HCT116 (cell line): ENCODE data around the gene OR4K14. TPM values are rescaled to one million over a fixed set of nuclear protein-coding genes. Genes with fewer than 3 reads are reported as not detected.

ENCODE experiments used
- ATAC-seq: fragments of 200-7000 bp; cut with Tn5 transposase; 2 replicates; pipeline ENCODE4 v1.9.1; 2020; ENCODE audit warnings: mild to moderate bottlenecking, moderate library complexity
- BruUV-seq: library from RNA; stranded (reverse); fragments of 400-500 nt; replicated peaks from 2 replicates; lab custom pipeline; 2021; lab: Mats Ljungman, UMichigan
- CTCF ChIA-PET: fragments of 300-600 bp; sonication (Branson Sonifier 250); formaldehyde crosslinking; loops from one replicate; lab custom pipeline; 2021; ENCODE audit warnings: antibody characterized with exemption; lab: Charles Lee
- POLR2A ChIA-PET: fragments of 300-600, 350-600 bp; sonication (Branson Sonifier 250); formaldehyde crosslinking; loops from one replicate; lab custom pipeline; 2021; ENCODE audit warnings: antibody characterized with exemption; lab: Charles Lee
- RAD21 ChIA-PET, 2 experiments: fragments of 300-600 bp; sonication (Branson Sonifier 250); formaldehyde crosslinking; loops; one replicate each; lab custom pipeline; 2023; ENCODE audit warnings: low total read pairs in 2 of 2; ENCODE audit not compliant: uncharacterized antibody in 2 of 2, unreplicated experiment in 2 of 2, low non-redundant PET in 1 of 2; lab: Charles Lee
- DNase-seq: peaks from one replicate; pipeline ENCODE4 v3.0.0-alpha.2; 2010; ENCODE audit warnings: low read depth, low spot score
- H2AFZ ChIP-seq: fragments of 200-600 bp; shearing (Covaris generic), sonication (generic); 2 replicates; pipeline ENCODE4 v1.6.1; 2017; ENCODE audit warnings: low read depth, mixed run types, mixed read lengths, antibody characterized with exemption, low read length; ENCODE audit not compliant: poor library complexity, severe bottlenecking
- H3K27ac ChIP-seq: 2 replicates; pipeline ENCODE4 v1.5.1; 2012; ENCODE audit warnings: low read depth, low read length
- H3K27me3 ChIP-seq: fragments of 200-600 bp; sonication (generic); 2 replicates; pipeline ENCODE4 v1.6.1; 2016; ENCODE audit warnings: mixed run types, low read length, mixed read lengths; ENCODE audit not compliant: insufficient read depth
- H3K36me3 ChIP-seq, 2 experiments: fragments of 200-500 bp in 1 of 2; fragments of 200-600 bp in 1 of 2; sonication (Bioruptor generic) in 1 of 2; sonication (generic) in 1 of 2; 2 replicates each; pipeline versions ENCODE4 v1.5.1 to v1.6.1; 2014 to 2016; ENCODE audit warnings: low read length in 2 of 2, inconsistent platforms in 1 of 2, mixed read lengths in 1 of 2, mixed run types in 1 of 2; ENCODE audit not compliant: insufficient read depth in 2 of 2, control insufficient read depth in 1 of 2
- H3K4me1 ChIP-seq, 2 experiments: fragments of 200-600 bp in 1 of 2; sonication (generic) in 1 of 2; 2 replicates each; pipeline versions ENCODE4 v1.5.1 to v1.6.1; 2012 to 2017; ENCODE audit warnings: low read length in 2 of 2, inconsistent platforms in 1 of 2, mild to moderate bottlenecking in 1 of 2, mixed read lengths in 1 of 2, mixed run types in 1 of 2, moderate library complexity in 1 of 2; ENCODE audit not compliant: insufficient read depth in 2 of 2, control insufficient read depth in 1 of 2
- H3K4me2 ChIP-seq: fragments of 200-600 bp; sonication (generic); 2 replicates; pipeline ENCODE4 v1.6.1; 2017; ENCODE audit warnings: mixed run types, low read length, mixed read lengths
- H3K4me3 ChIP-seq, 2 experiments: fragments of 200-600 bp in 1 of 2; sonication (generic) in 1 of 2; replicated peaks in 1 of 2; 2 replicates each; pipeline ENCODE4 v1.5.1; 2011 to 2016; ENCODE audit warnings: low read length in 2 of 2, control low read depth in 1 of 2, low read depth in 1 of 2, mild to moderate bottlenecking in 1 of 2, mixed read lengths in 1 of 2, mixed run types in 1 of 2
- H3K79me2 ChIP-seq: fragments of 200-600 bp; sonication (generic); 2 replicates; pipeline ENCODE4 v1.6.1; 2017; ENCODE audit warnings: mild to moderate bottlenecking, mixed run types, low read length, moderate library complexity, mixed read lengths; ENCODE audit not compliant: insufficient read depth
- H3K9ac ChIP-seq: fragments of 200-600 bp; sonication (generic); 2 replicates; pipeline ENCODE4 v1.6.1; 2016; ENCODE audit warnings: low read length, mixed read lengths
- H3K9me2 ChIP-seq: fragments of 200-600 bp; sonication (generic), shearing (Covaris generic); 2 replicates; pipeline ENCODE4 v1.6.1; 2017; ENCODE audit warnings: mixed run types, mild to moderate bottlenecking, moderate library complexity; ENCODE audit not compliant: insufficient read depth
- H3K9me3 ChIP-seq, 2 experiments: fragments of 200-500 bp in 1 of 2; fragments of 200-600 bp in 1 of 2; sonication (Bioruptor generic) in 1 of 2; sonication (generic) in 1 of 2; 2 replicates each; pipeline ENCODE4 v1.6.1; 2014 to 2017; ENCODE audit warnings: low read length in 2 of 2, mixed read lengths in 2 of 2, inconsistent platforms in 1 of 2, low read depth in 1 of 2, mild to moderate bottlenecking in 1 of 2, mixed run types in 1 of 2, moderate library complexity in 1 of 2; ENCODE audit not compliant: control insufficient read depth in 1 of 2, insufficient read depth in 1 of 2
- H4K20me1 ChIP-seq: fragments of 200-600 bp; sonication (generic), shearing (Covaris generic); 2 replicates; pipeline ENCODE4 v1.6.1; 2017; ENCODE audit warnings: mixed run types, mild to moderate bottlenecking, moderate library complexity; ENCODE audit not compliant: insufficient read depth
- EGR1 ChIP-seq: IDR thresholded peaks from 2 replicates; pipeline ENCODE4 v1.6.1; 2012; ENCODE audit warnings: low read depth
- ELF1 ChIP-seq: IDR thresholded peaks from 2 replicates; pipeline ENCODE4 v1.6.1; 2012; ENCODE audit warnings: low read depth, borderline replicate concordance
- EZH2 ChIP-seq: fragments of 200-600 bp; sonication (generic); IDR thresholded peaks from 2 replicates; pipeline ENCODE4 v1.6.1; 2017; ENCODE audit warnings: antibody characterized with exemption, mixed run types
- FOSL1 ChIP-seq: IDR thresholded peaks from 2 replicates; pipeline ENCODE4 v1.6.1; 2012; ENCODE audit warnings: low read depth
- JUND ChIP-seq: IDR thresholded peaks from 2 replicates; pipeline ENCODE4 v1.6.1; 2012
- MAX ChIP-seq: IDR thresholded peaks from 2 replicates; pipeline ENCODE4 v1.6.1; 2012
- POLR2A ChIP-seq: IDR thresholded peaks from 2 replicates; pipeline ENCODE4 v1.7.0; 2011; ENCODE audit warnings: borderline replicate concordance; ENCODE audit not compliant: insufficient read depth, insufficient read length; ENCODE audit errors: extremely low read depth
- POLR2AphosphoS5 ChIP-seq: IDR thresholded peaks from 2 replicates; pipeline ENCODE4 v1.6.1; 2011; ENCODE audit warnings: mild to moderate bottlenecking, low read depth, low read length, moderate library complexity
- RAD21 ChIP-seq: IDR thresholded peaks from 2 replicates; pipeline ENCODE4 v1.6.1; 2012; ENCODE audit warnings: low read depth, mild to moderate bottlenecking
- REST ChIP-seq: IDR thresholded peaks from 2 replicates; pipeline ENCODE4 v1.6.1; 2012; ENCODE audit warnings: low read depth
- ZFX ChIP-seq: fragments of 450-650 bp; IDR thresholded peaks from 2 replicates; pipeline ENCODE4 v1.6.1; 2017
- ZNF274 ChIP-seq: fragments of 200-500 bp; sonication (Bioruptor generic); IDR thresholded peaks from 2 replicates; pipeline ENCODE4 v1.6.1; 2014; ENCODE audit warnings: mild to moderate bottlenecking, low read depth, low read length, inconsistent platforms
- intact Hi-C: fragments of 100-400 bp; cut with micrococcal nuclease; formaldehyde crosslinking; loops from 2 replicates; pipeline ENCODE4 v1.10.0; 2022
- total RNA-seq: library from RNA; stranded (reverse); gene quantifications from one replicate; pipeline ENCODE4 v1.2.1, GENCODE V29; 2021; ENCODE audit not compliant: unreplicated experiment
- TF ChIP-seq, protein P1 (sequence below), 3 experiments: fragments of 200-600 bp in 1 of 3; sonication (generic) in 1 of 3; IDR thresholded peaks in 2 of 3; conservative IDR thresholded peaks in 1 of 3; 2 replicates each; pipeline ENCODE4 v1.5.1; 2012 to 2017; ENCODE audit warnings: low read depth in 2 of 3, low read length in 2 of 3, antibody characterized with exemption in 1 of 3, borderline replicate concordance in 1 of 3, control low read depth in 1 of 3, mild to moderate bottlenecking in 1 of 3, mixed read lengths in 1 of 3, mixed run types in 1 of 3, moderate library complexity in 1 of 3; ENCODE audit not compliant: insufficient read depth in 1 of 3

The OR4K14 gene
- total RNA-seq, 1 experiment from 2014 or later: not detected

GRCh38 chr14:20002319-20002718 lies 16.8 kb downstream of the OR4K14 start:
- no peak overlapping the region for H3K27ac ChIP-seq
- ATAC-seq: no peak
- RAD21 ChIA-PET: no interaction called here
- no peaks in the 10 kb centered on the region for H3K79me2 ChIP-seq
- BruUV-seq: no TSS peak
- no peak overlapping the region for H3K9ac ChIP-seq
- no peak for TF ChIP-seq FOSL1
- TF ChIP-seq MAX: no peak
- no peak for TF ChIP-seq ZFX
- no peak for TF ChIP-seq POLR2AphosphoS5
- H3K27me3 ChIP-seq: no peaks in the 10 kb centered on the region
- H3K9me3 ChIP-seq: peaks cover 0 to 14% of the 10 kb centered on the region in 2 experiments; a peak in 2 of 4 replicates
- H3K4me1 ChIP-seq: no peaks in the 10 kb centered on the region
- DNase-seq: no peak
- H3K9me2 ChIP-seq: no peaks in the 10 kb centered on the region
- no peaks in the 10 kb centered on the region; the same call in 1 of the 2 replicates for H4K20me1 ChIP-seq
- POLR2A ChIA-PET: no interaction called here
- no peak overlapping the region for H3K4me2 ChIP-seq
- CTCF ChIA-PET: no interaction called here
- H2AFZ ChIP-seq: no peak overlapping the region
- intact Hi-C loops: no loop called here
- no peaks in the 10 kb centered on the region for H3K36me3 ChIP-seq
- no peak overlapping the region for H3K4me3 ChIP-seq

GRCh38 chr14:20001863-20002262 lies 17.2 kb downstream of the OR4K14 start, which contains the start of gene OR4Q2:
OR4Q2 (plus strand) TSS chr14:20002163.
- H3K27ac ChIP-seq: no peak within 1 kb of the TSS
- CTCF ChIA-PET: no interaction called here
- no peaks in the 10 kb centered on the region for H3K4me1 ChIP-seq
- H4K20me1 ChIP-seq: no peaks in the 10 kb centered on the region; the same call in 1 of the 2 replicates
- no peak within 1 kb of the TSS for H3K4me3 ChIP-seq
- POLR2A ChIA-PET: no interaction called here
- RAD21 ChIA-PET: no interaction called here
- no peaks in the 10 kb centered on the region for H3K9me2 ChIP-seq
- intact Hi-C loops: no loop called here
- no peak within 1 kb of the TSS for H2AFZ ChIP-seq
- no peaks in the 10 kb centered on the region for H3K79me2 ChIP-seq
- H3K36me3 ChIP-seq: no peaks in the 10 kb centered on the region
- H3K27me3 ChIP-seq: no peaks in the 10 kb centered on the region
- no peak within 1 kb of the TSS for H3K4me2 ChIP-seq
- peaks cover 0 to 11% of the 10 kb centered on the region in 2 experiments; a peak in 2 of 4 replicates for H3K9me3 ChIP-seq
- no peak for ATAC-seq
- DNase-seq: no peak
- H3K9ac ChIP-seq: no peak within 1 kb of the TSS
- BruUV-seq: no TSS peak
- TF ChIP-seq EZH2 (no peak), MAX (no peak), POLR2A (no peak), EGR1 (no peak), RAD21 (no peak), ELF1 (no peak), JUND (no peak), ZNF274 (no peak), POLR2AphosphoS5 (no peak), REST (no peak)
- TF ChIP-seq, protein P1, sequence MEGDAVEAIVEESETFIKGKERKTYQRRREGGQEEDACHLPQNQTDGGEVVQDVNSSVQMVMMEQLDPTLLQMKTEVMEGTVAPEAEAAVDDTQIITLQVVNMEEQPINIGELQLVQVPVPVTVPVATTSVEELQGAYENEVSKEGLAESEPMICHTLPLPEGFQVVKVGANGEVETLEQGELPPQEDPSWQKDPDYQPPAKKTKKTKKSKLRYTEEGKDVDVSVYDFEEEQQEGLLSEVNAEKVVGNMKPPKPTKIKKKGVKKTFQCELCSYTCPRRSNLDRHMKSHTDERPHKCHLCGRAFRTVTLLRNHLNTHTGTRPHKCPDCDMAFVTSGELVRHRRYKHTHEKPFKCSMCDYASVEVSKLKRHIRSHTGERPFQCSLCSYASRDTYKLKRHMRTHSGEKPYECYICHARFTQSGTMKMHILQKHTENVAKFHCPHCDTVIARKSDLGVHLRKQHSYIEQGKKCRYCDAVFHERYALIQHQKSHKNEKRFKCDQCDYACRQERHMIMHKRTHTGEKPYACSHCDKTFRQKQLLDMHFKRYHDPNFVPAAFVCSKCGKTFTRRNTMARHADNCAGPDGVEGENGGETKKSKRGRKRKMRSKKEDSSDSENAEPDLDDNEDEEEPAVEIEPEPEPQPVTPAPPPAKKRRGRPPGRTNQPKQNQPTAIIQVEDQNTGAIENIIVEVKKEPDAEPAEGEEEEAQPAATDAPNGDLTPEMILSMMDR (IDR thresholded peaks at IDR 0.05 in 2 of 3, conservative IDR thresholded peaks at IDR 0.05 in 1 of 3; ENCODE audit: borderline replicate concordance in 1 of 3, insufficient read depth in 1 of 3, low read depth in 2 of 3, low read length in 2 of 3): no peak
